Adrenal gland (tissue), 12 donors: ENCODE results near the gene HELZ2. TPM values are rescaled to one million over a fixed set of nuclear protein-coding genes. Genes with fewer than 3 reads are reported as not detected.

Experiments
- DNase-seq, 7 donors: peaks; one replicate each; pipeline ENCODE4 v3.0.0-alpha.2; 2019 to 2020
- H3K27ac ChIP-seq, 5 donors: fragments of 200-600 bp; sonication (generic) in 4 of 5; 1 replicate in 3 of 5; 2 replicates in 2 of 5; pipeline versions ENCODE4 v1.5.1 to v1.8.0; 2016 to 2020; ENCODE audit warnings: mild to moderate bottlenecking in 1 of 5
- H3K27me3 ChIP-seq: fragments of 200-600 bp; 2 replicates; pipeline ENCODE4 v1.8.0; 2021
- H3K36me3 ChIP-seq, 2 donors: fragments of 200-600 bp; replicated peaks in 1 of 2; 1 replicate in 1 of 2; 2 replicates in 1 of 2; pipeline versions ENCODE4 v1.5.1 to v1.8.0; 2018 to 2022
- H3K4me1 ChIP-seq, 2 donors: fragments of 200-600 bp; replicated peaks in 1 of 2; 1 replicate in 1 of 2; 2 replicates in 1 of 2; pipeline versions ENCODE4 v1.5.1 to v1.8.0; 2018 to 2021
- H3K4me3 ChIP-seq, 4 donors: fragments of 200-600 bp; sonication (generic) in 3 of 4; one replicate each; pipeline ENCODE4 v1.5.1; 2016 to 2018
- H3K9me3 ChIP-seq, 3 donors: fragments of 200-600 bp; sonication (generic) in 1 of 3; replicated peaks in 1 of 3; 1 replicate in 2 of 3; 2 replicates in 1 of 3; pipeline versions ENCODE4 v1.5.1 to v1.8.0; 2016 to 2021
- CTCF ChIP-seq, 6 experiments: fragments of 450-650 bp in 4 of 6; fragments of 200-600 bp in 2 of 6; sonication (generic) in 1 of 6; IDR thresholded peaks; 1 replicate in 5 of 6; 2 replicates in 1 of 6; pipeline versions ENCODE4 v1.5.1 to v1.8.0; 2016 to 2021; ENCODE audit warnings: antibody characterized with exemption in 6 of 6, mild to moderate bottlenecking in 2 of 6, moderate library complexity in 1 of 6
- POLR2A ChIP-seq, 2 donors: fragments of 450-650 bp; IDR thresholded peaks; one replicate each; pipeline ENCODE4 v1.6.1; 2017; ENCODE audit warnings: antibody characterized with exemption in 2 of 2, mild to moderate bottlenecking in 2 of 2, moderate library complexity in 1 of 2
- WGBS, 4 donors: extraction: QIAGEN DNeasy Blood & Tissue Kit in 2 of 4; methylation state at CpG; one replicate each; pipeline versions ENCODE4 v1.1.5 to v1.1.7; 2013 to 2017; 5-methylcytosine and 5-hydroxymethylcytosine counted together
- intact Hi-C, 2 donors: fragments of 100-400 bp; cut with DNase I; formaldehyde crosslinking; loops; one replicate each; pipeline versions ENCODE4 v1.14.1 to v1.15.0; 2022 to 2023
- polyA plus RNA-seq, 3 donors: library from polyadenylated mRNA; stranded (reverse); fragments of 200-250 nt in 2 of 3; fragments of 350-450 nt in 1 of 3; fragmentation: Illumina TruSeq in 1 of 3; extraction: RNeasy Lipid Tissue Mini Kit (QIAGEN cat#74804) in 1 of 3; gene quantifications; one replicate each; pipeline ENCODE4 v1.2.3, GENCODE V29; 2013 to 2014
- total RNA-seq, 9 donors: library from RNA; depleted of rRNA in 4 of 9; stranded (reverse); fragments of >200 nt in 4 of 9; fragments of 120-200 nt in 1 of 9; fragmentation: NEBNext Ultra II Directional in 1 of 9; extraction: Animal tissue kit (Norgen Biotek cat#: 25700) in 1 of 9; gene quantifications; one replicate each; pipeline versions ENCODE4 v1.1.0 to v1.2.4, GENCODE V29; 2013 to 2023
- donor health status: healthy with polysubstance abuse.
- donor health status: Bipolar disorder and iron deficiency.
- donor health status: DM: yes; HTN: yes; CAD: no.
- donor health status: DM: no; HTN: no; CAD: no.
- donor health status: DM: no; HTN: no; CAD: no.
- donor health status: DM: yes; HTN: yes; CAD: no.

The HELZ2 gene
- total and polyA plus RNA-seq, 12 donors = 3.7 to 54.4 (median 24.3) TPM

GRCh38 chr20:63577317-63577894 lies 3.4 kb upstream of the HELZ2 start:
- intact Hi-C loops = no loop called here
- H3K36me3 ChIP-seq = no peaks in the 10 kb centered on the region
- 69 to 81% (median 77%) methylated on average over 12 to 19 of the region's 19 CpGs for WGBS, 4 donors

GRCh38 chr20:63576311-63576710 lies 2.3 kb upstream of the HELZ2 start:
- H3K4me1 ChIP-seq = peaks cover 5 to 6% of the 10 kb centered on the region in 2 donors
- 72 to 84% (median 79%) methylated on average over 7 of the region's 7 CpGs for WGBS, 4 donors
- no peaks in the 10 kb centered on the region for H3K36me3 ChIP-seq
- intact Hi-C loops = no loop called here
- TF ChIP-seq CTCF (IDR thresholded peaks at IDR 0.05) = no peak
- TF ChIP-seq POLR2A (IDR thresholded peaks at IDR 0.05) = no peak
- H3K27me3 ChIP-seq = no peaks in the 10 kb centered on the region
- no peak overlapping the region for H3K27ac ChIP-seq
- no peak for DNase-seq
- H3K9me3 ChIP-seq = no peaks in the 10 kb centered on the region
- H3K4me3 ChIP-seq = no peak overlapping the region

More at GRCh38 chr20:63577317-63577894, 3.4 kb upstream of the HELZ2 start:
- Histone ChIP-seq H3K27me3 (no peaks in the 10 kb centered on the region), H3K27ac (no peak overlapping the region), H3K4me3 (no peak overlapping the region), H3K9me3 (no peaks in the 10 kb centered on the region), H3K4me1 (peaks cover 5 to 6% of the 10 kb centered on the region in 2 donors)
- DNase-seq = peak in 1 of 7 donors; percentile 49
- TF ChIP-seq CTCF (IDR thresholded peaks at IDR 0.05) = no peak
- TF ChIP-seq POLR2A (IDR thresholded peaks at IDR 0.05) = no peak

- Histone ChIP-seq H3K27ac (no peak overlapping the region), H3K27me3 (no peaks in the 10 kb centered on the region), H3K4me1 (peaks cover 5 to 6% of the 10 kb centered on the region in 2 donors), H3K36me3 (no peaks in the 10 kb centered on the region), H3K9me3 (no peaks in the 10 kb centered on the region), H3K4me3 (no peak overlapping the region)
- 56 to 67% (median 63%) methylated on average over 26 to 28 of the region's 28 CpGs for WGBS, 4 donors
- intact Hi-C loops = no loop called here
- no peak for TF ChIP-seq POLR2A (IDR thresholded peaks at IDR 0.05)
- no peak for TF ChIP-seq CTCF (IDR thresholded peaks at IDR 0.05)
- DNase-seq = peak in 1 of 7 donors; percentile 39
Observed at GRCh38 chr20:63574829-63575743, 1.0 kb upstream of the HELZ2 start.

- no peak for TF ChIP-seq CTCF (IDR thresholded peaks at IDR 0.05)
- TF ChIP-seq POLR2A (IDR thresholded peaks at IDR 0.05) = no peak
- DNase-seq = no peak
- Histone ChIP-seq H3K4me1 (peaks cover 5 to 6% of the 10 kb centered on the region in 2 donors), H3K36me3 (no peaks in the 10 kb centered on the region), H3K27me3 (no peaks in the 10 kb centered on the region), H3K4me3 (peak overlapping the region in 3 of 4 donors; percentile 56 to 83 (median 74)), H3K27ac (peak overlapping the region in 3 of 5 donors; percentile 60 to 85 (median 65)), H3K9me3 (no peaks in the 10 kb centered on the region)
- WGBS, 4 donors = 0 to 2% (median 1%) methylated on average over 1 to 24 of the region's 24 CpGs
- intact Hi-C loops = no loop called here
Observed at GRCh38 chr20:63573647-63574131, 350 bp downstream of the HELZ2 start.
